GM18498 (cell line): ENCODE results near the gene SGSH.
"Not testable (repeated sequence)": the region's sequence is repeated elsewhere in the genome, so short reads cannot be mapped to it uniquely, and the experiment has no call there.

Experiments
- ATAC-seq: cut with Tn5 transposase; IDR thresholded peaks from one replicate; pipeline ENCODE4 v1.9.1; 2021; ENCODE audit warnings: mild to moderate bottlenecking, moderate library complexity; ENCODE audit not compliant: unreplicated experiment

SGSH gene

GRCh38 chr17:80220054-80220735 lies at the start of gene SGSH, which contains the start of gene SLC26A11:
Gene SGSH, minus strand, starts transcription at chr17:80220333. Its CDS starts 20 bp downstream, at chr17:80220313.
Gene SLC26A11, plus strand, starts transcription at chr17:80220427. Its CDS starts 1,134 bp downstream, at chr17:80221561.
- ATAC-seq, result peak; percentile 43

- no peak for ATAC-seq
Observed at GRCh38 chr17:80269405-80269807, 49.3 kb upstream of the SGSH start.

GRCh38 chr17:80268427-80268826 lies 48.3 kb upstream of the SGSH start:
- no peak for ATAC-seq

GRCh38 chr17:80267391-80267790 lies 47.3 kb upstream of the SGSH start:
- no peak for ATAC-seq

GRCh38 chr17:80265205-80266068 lies 45.3 kb upstream of the SGSH start:
- ATAC-seq, result peak; percentile 31

- no peak for ATAC-seq
Observed at GRCh38 chr17:80264205-80265075, 44.3 kb upstream of the SGSH start.

GRCh38 chr17:80263253-80264204 lies 43.4 kb upstream of the SGSH start:
- peak; percentile 53 for ATAC-seq

- no peak for ATAC-seq
Observed at GRCh38 chr17:80262775-80263244, 42.7 kb upstream of the SGSH start.

- no peak for ATAC-seq
Observed at GRCh38 chr17:80262291-80262690, 42.2 kb upstream of the SGSH start.

GRCh38 chr17:80261895-80262279 lies 41.8 kb upstream of the SGSH start:
- no peak for ATAC-seq

- ATAC-seq, result peak; percentile 2
Observed at GRCh38 chr17:80261159-80261894, 41.2 kb upstream of the SGSH start.

- peak; percentile 33 for ATAC-seq
Observed at GRCh38 chr17:80260791-80261158, 40.6 kb upstream of the SGSH start, which contains the start of gene RNF213. Gene RNF213, plus strand, starts transcription at chr17:80260852. Its CDS starts 2,830 bp downstream, at chr17:80263682.

- peak; percentile 43 for ATAC-seq
Observed at GRCh38 chr17:80260069-80260535, 40.0 kb upstream of the SGSH start.

- no peak for ATAC-seq
Observed at GRCh38 chr17:80259457-80260068, 39.4 kb upstream of the SGSH start.

GRCh38 chr17:80258296-80258695 lies 38.2 kb upstream of the SGSH start:
- ATAC-seq, result not testable (repeated sequence)

GRCh38 chr17:80257716-80258213 lies 37.6 kb upstream of the SGSH start:
- ATAC-seq, result no peak

- ATAC-seq, result no peak
Observed at GRCh38 chr17:80256034-80256350, 35.9 kb upstream of the SGSH start.
